Fibroblast of the aortic adventitia (primary cell): ENCODE data around the gene PROX2. TPM values are rescaled to one million over a fixed set of nuclear protein-coding genes. Genes with fewer than 3 reads are reported as not detected.

Experiments
- DNase-seq: peaks from one replicate; pipeline ENCODE4 v3.0.0-alpha.2; 2010; ENCODE audit warnings: low read depth
- H3K4me3 ChIP-seq: 2 replicates; pipeline ENCODE4 v1.5.1; 2011; ENCODE audit warnings: low read depth, mild to moderate bottlenecking, control low read depth, low read length, moderate library complexity
- CTCF ChIP-seq: IDR thresholded peaks from 2 replicates; pipeline ENCODE4 v1.5.1; 2011; ENCODE audit warnings: mild to moderate bottlenecking, low read length, control low read depth, inconsistent platforms; ENCODE audit not compliant: insufficient read depth
- total RNA-seq: library from RNA; depleted of rRNA; stranded (reverse); fragments of >200 nt; gene quantifications from 2 replicates; pipeline ENCODE4 v1.2.3, GENCODE V29; 2012; ENCODE audit warnings: low replicate concordance

The PROX2 gene
- total RNA-seq, 1 donor: not detected

DNA sequence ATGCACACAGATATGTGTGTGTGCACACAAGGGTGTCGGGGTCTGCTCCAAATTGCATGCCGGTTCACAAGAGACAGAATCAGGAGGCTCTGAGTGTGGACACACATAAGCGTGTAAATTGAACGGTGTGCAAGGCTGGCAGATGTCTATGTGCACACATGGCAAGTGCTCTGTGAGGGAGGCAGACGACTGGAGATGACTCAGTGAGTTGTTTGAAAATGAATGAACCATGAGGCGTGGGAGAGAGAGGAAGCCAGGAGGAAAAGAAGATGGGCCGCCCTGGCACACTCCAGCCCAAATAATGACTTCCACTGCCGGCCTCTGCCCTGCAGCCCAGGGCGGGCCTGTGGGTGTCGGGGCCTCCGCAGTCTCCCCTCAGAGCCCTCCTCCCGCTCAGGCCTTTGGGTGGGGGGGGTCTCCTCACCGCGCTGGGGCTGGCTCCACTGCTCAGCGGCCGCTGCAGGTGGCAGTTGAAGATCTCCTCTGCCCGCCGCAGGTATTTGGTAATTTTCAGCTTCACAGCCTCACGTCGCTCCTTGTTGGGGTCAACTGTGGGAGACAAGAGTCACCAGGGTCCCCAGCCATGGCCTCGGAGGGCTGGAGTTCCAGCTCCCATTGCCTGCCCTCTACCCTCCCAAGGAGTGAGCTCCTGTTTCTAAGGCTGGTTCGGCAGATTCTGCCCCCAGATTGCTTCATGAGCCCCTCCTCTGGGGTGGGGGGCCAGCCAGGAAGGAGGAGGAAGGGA is 43.6 kb upstream of the PROX2 start:
- no peak overlapping the region for H3K4me3 ChIP-seq
- no peak for DNase-seq
- TF ChIP-seq CTCF: no peak

- TF ChIP-seq CTCF: no peak
- no peak for DNase-seq
- H3K4me3 ChIP-seq: no peak overlapping the region
These were observed 42.4 kb upstream of the PROX2 start for GRCh38 chr14:74918380-74918779.

DNA sequence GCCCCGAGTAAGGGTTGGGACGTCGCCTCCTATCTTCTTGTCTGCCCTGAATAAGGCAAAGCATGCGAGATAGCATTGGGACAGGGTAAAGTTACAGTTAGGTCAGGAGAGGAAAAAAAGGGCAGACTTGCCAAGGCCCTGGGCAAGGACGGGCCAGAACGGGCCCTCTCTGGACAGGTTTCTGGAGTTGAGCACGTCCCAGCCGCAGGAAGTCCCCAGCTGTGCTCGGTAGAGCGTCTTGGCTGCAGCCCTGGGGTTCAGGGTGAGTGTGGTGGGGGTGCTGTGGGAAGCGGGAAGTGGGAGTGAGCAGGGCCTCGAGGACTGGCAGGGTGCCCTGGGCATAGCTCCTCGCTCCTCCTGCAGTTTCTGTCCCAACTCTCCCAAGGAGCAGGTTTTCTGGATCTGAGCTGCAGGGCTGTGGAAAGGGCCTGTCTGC is 41.7 kb upstream of the PROX2 start:
- peak; percentile 42 for DNase-seq
- TF ChIP-seq CTCF: no peak
- no peak overlapping the region for H3K4me3 ChIP-seq

- TF ChIP-seq CTCF: no peak
- H3K4me3 ChIP-seq: no peak overlapping the region
- no peak for DNase-seq
These were observed 41.2 kb upstream of the PROX2 start for GRCh38 chr14:74917178-74917543.

DNA sequence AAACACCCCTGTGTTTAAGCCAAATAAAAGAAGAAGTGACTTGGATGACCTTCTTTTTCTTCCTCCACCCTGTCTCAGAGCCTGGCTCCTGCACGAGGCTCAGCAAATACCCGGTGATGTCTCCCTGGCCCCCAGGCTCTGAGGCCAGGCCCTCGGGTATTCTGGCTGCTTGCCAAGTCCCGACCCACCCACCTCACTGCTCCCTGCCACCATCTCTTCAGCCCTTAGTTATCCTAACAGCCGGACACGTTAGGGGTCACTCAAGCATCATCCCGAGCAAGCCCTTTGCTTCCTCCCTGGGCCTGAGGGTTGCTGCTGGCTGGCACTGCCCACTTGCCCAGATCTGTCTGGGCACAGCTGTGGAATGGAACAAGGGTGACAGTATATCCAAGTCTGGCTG is 39.9 kb upstream of the PROX2 start:
- TF ChIP-seq CTCF: no peak
- H3K4me3 ChIP-seq: no peak overlapping the region
- no peak for DNase-seq

DNA sequence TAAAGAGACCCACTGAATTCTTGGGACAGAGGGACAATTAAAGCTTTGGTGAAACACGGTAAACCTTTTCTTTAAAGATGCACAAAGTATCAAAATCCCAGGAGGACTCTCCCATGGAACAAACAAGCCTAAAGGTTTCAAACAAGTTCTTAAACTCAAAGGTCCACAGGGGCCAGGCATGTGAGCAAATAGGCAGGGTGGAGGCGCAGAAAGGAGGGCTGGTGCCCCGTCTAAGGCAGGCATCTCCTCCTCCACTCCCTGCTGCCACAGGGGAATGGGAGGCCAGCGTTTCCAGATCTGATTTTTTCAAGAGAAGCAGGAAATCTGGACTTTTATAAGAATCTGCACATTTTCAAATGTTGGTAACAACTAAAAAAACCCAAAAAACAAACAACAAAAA is 39.5 kb upstream of the PROX2 start:
- TF ChIP-seq CTCF: no peak
- DNase-seq: no peak
- no peak overlapping the region for H3K4me3 ChIP-seq
